ENCODE results near the gene HBA1.

- TF ChIP-seq CTCF (conservative IDR thresholded peaks at IDR 0.05; ENCODE audit: low read depth, low read length), result no peak
- no peak for TF ChIP-seq CEBPB (IDR thresholded peaks at IDR 0.05; ENCODE audit: low read depth, low read length)
- no peak for TF ChIP-seq BHLHE40 (IDR thresholded peaks at IDR 0.05; ENCODE audit: low read depth, low read length)
- TF ChIP-seq POLR2A (IDR thresholded peaks at IDR 0.05; ENCODE audit: low read depth, low read length), result no peak
- TF ChIP-seq RFX5 (IDR thresholded peaks at IDR 0.05; ENCODE audit: low read depth, low read length), result no peak
- TF ChIP-seq SMC3 (IDR thresholded peaks at IDR 0.05; ENCODE audit: low read depth, low read length), result no peak
Measured at GRCh38 chr16:164827-165538, 11.5 kb upstream of the HBA1 start.
